H1 (cell line): ENCODE measurements around the gene PPM1M. TPM values are rescaled to one million over a fixed set of nuclear protein-coding genes. Genes with fewer than 3 reads are reported as not detected.

Experiments
- CTCF ChIA-PET: fragments of 300-600 bp; sonication (Branson Sonifier 250); formaldehyde crosslinking; loops from one replicate; lab custom pipeline; 2021; ENCODE audit not compliant: partially characterized antibody; lab: Charles Lee
- POLR2A ChIA-PET: fragments of 300-600 bp; sonication (Branson Sonifier 250); formaldehyde crosslinking; loops from one replicate; lab custom pipeline; 2021; ENCODE audit warnings: inconsistent platforms; ENCODE audit not compliant: partially characterized antibody; lab: Charles Lee
- DNase-seq, 2 experiments: peaks; one replicate each; pipeline versions ENCODE4 v3.0.0 to v3.0.0-alpha.2; 2010 to 2022; ENCODE audit warnings: low spot score in 2 of 2, low read depth in 1 of 2, mixed read lengths in 1 of 2
- FAIRE-seq: peaks from 2 replicates; lab custom pipeline; 2011; peaks lifted over from hg19 to GRCh38; lab: Jason Lieb, UNC
- H2AFZ ChIP-seq: 2 replicates; pipeline ENCODE4 v1.8.1; 2012; ENCODE audit warnings: low read length, inconsistent platforms
- H2AK5ac ChIP-seq: 2 replicates; pipeline ENCODE4 v1.6.1; 2013; ENCODE audit warnings: low read depth, low read length
- H2BK120ac ChIP-seq: replicated peaks from 2 replicates; pipeline ENCODE3; 2013; ENCODE audit warnings: low read depth, low read length, inconsistent platforms
- H2BK12ac ChIP-seq: 2 replicates; pipeline ENCODE4 v1.6.1; 2013; ENCODE audit warnings: low read depth, low read length
- H2BK15ac ChIP-seq: 2 replicates; pipeline ENCODE4 v1.6.1; 2013; ENCODE audit warnings: low read length
- H2BK20ac ChIP-seq: 2 replicates; pipeline ENCODE4 v1.6.1; 2013; ENCODE audit warnings: low read length
- H2BK5ac ChIP-seq: 2 replicates; pipeline ENCODE4 v1.6.1; 2013; ENCODE audit warnings: low read depth, low read length
- H3K14ac ChIP-seq: 2 replicates; pipeline ENCODE4 v1.6.1; 2013; ENCODE audit warnings: inconsistent platforms; ENCODE audit not compliant: insufficient read length
- H3K18ac ChIP-seq: 2 replicates; pipeline ENCODE4 v1.6.1; 2013; ENCODE audit warnings: low read length; ENCODE audit errors: extremely low read depth
- H3K23ac ChIP-seq: 2 replicates; pipeline ENCODE4 v1.6.1; 2013; ENCODE audit warnings: inconsistent platforms; ENCODE audit not compliant: insufficient read length
- H3K23me2 ChIP-seq: 2 replicates; pipeline ENCODE4 v1.6.1; 2013; ENCODE audit warnings: low read depth, low read length
- H3K27ac ChIP-seq: 2 replicates; pipeline ENCODE4 v1.6.1; 2011; ENCODE audit warnings: low read depth, low read length, inconsistent platforms
- H3K27me3 ChIP-seq, 4 experiments: replicated peaks in 1 of 4; 1 replicate in 1 of 4; 2 replicates in 3 of 4; pipeline versions ENCODE4 v1.6.1 to v1.8.1; 2011 to 2013; ENCODE audit warnings: low read length in 3 of 4, mild to moderate bottlenecking in 3 of 4, inconsistent platforms in 2 of 4, mixed read lengths in 2 of 4, moderate library complexity in 1 of 4; ENCODE audit not compliant: control insufficient read depth in 3 of 4, insufficient read depth in 3 of 4; ENCODE audit errors: extremely low read depth in 1 of 4
- H3K36me3 ChIP-seq, 4 experiments: 2 replicates each; pipeline versions ENCODE4 v1.6.1 to v1.8.1; 2011 to 2013; ENCODE audit warnings: mild to moderate bottlenecking in 4 of 4, low read length in 3 of 4, moderate library complexity in 2 of 4, control low read depth in 1 of 4, inconsistent platforms in 1 of 4; ENCODE audit not compliant: insufficient read depth in 4 of 4, control insufficient read depth in 2 of 4
- H3K4ac ChIP-seq: replicated peaks from 2 replicates; pipeline ENCODE3; 2013; ENCODE audit warnings: low read length, low read depth, mixed read lengths, inconsistent platforms; ENCODE audit not compliant: insufficient read length
- H3K4me1 ChIP-seq, 4 experiments: replicated peaks in 1 of 4; 1 replicate in 1 of 4; 2 replicates in 3 of 4; pipeline versions ENCODE4 v1.6.1 to v1.8.1; 2011 to 2013; ENCODE audit warnings: low read length in 3 of 4, inconsistent platforms in 2 of 4, mixed read lengths in 1 of 4; ENCODE audit not compliant: insufficient read depth in 4 of 4, control insufficient read depth in 3 of 4
- H3K4me2 ChIP-seq, 2 experiments: 2 replicates each; pipeline versions ENCODE4 v1.6.1 to v1.8.1; 2011 to 2013; ENCODE audit warnings: low read depth in 2 of 2, low read length in 2 of 2, control low read depth in 1 of 2, inconsistent platforms in 1 of 2, mild to moderate bottlenecking in 1 of 2; ENCODE audit not compliant: insufficient read depth in 1 of 2
- H3K4me3 ChIP-seq, 4 experiments: fragments of 200-600, 300-600 bp in 1 of 4; sonication (generic), shearing (Covaris generic), sonication (Bioruptor Twin) in 1 of 4; 2 replicates each; pipeline versions ENCODE4 v1.5.1 to v1.8.1; 2011 to 2016; ENCODE audit warnings: low read length in 4 of 4, low read depth in 3 of 4, control low read depth in 2 of 4, inconsistent platforms in 2 of 4, mild to moderate bottlenecking in 2 of 4, mixed read lengths in 1 of 4, moderate library complexity in 1 of 4; ENCODE audit not compliant: insufficient read depth in 2 of 4; ENCODE audit errors: extremely low read depth in 1 of 4
- H3K56ac ChIP-seq: replicated peaks from 2 replicates; pipeline ENCODE3; 2013; ENCODE audit warnings: low read depth, mild to moderate bottlenecking, mixed read lengths, low read length, inconsistent platforms; ENCODE audit not compliant: insufficient read length
- H3K79me1 ChIP-seq: 2 replicates; pipeline ENCODE4 v1.6.1; 2013; ENCODE audit warnings: low read depth, low read length, control low read depth
- H3K79me2 ChIP-seq, 2 experiments: 2 replicates each; pipeline versions ENCODE4 v1.6.1 to v1.8.1; 2012 to 2013; ENCODE audit warnings: low read length in 2 of 2, mild to moderate bottlenecking in 2 of 2, inconsistent platforms in 1 of 2; ENCODE audit not compliant: insufficient read depth in 2 of 2, control insufficient read depth in 1 of 2
- H3K9ac ChIP-seq, 4 experiments: replicated peaks in 1 of 4; 1 replicate in 1 of 4; 2 replicates in 3 of 4; pipeline versions ENCODE4 v1.6.1 to v1.8.1; 2011 to 2013; ENCODE audit warnings: low read depth in 3 of 4, low read length in 3 of 4, control low read depth in 2 of 4, mild to moderate bottlenecking in 2 of 4, moderate library complexity in 2 of 4, inconsistent platforms in 1 of 4; ENCODE audit errors: extremely low read depth in 1 of 4
- H3K9me3 ChIP-seq, 2 experiments: 2 replicates each; pipeline versions ENCODE4 v1.6.1 to v1.8.1; 2012 to 2013; ENCODE audit warnings: mild to moderate bottlenecking in 2 of 2, moderate library complexity in 2 of 2, control low read depth in 1 of 2, inconsistent platforms in 1 of 2, low read depth in 1 of 2, low read length in 1 of 2, mixed read lengths in 1 of 2; ENCODE audit not compliant: insufficient read depth in 2 of 2
- H4K20me1 ChIP-seq, 2 experiments: replicated peaks in 1 of 2; 2 replicates each; pipeline versions ENCODE3 to v1.8.1; 2011 to 2013; ENCODE audit warnings: inconsistent platforms in 2 of 2, low read length in 2 of 2, mild to moderate bottlenecking in 1 of 2; ENCODE audit not compliant: insufficient read depth in 2 of 2, control insufficient read depth in 1 of 2
- H4K5ac ChIP-seq: 2 replicates; pipeline ENCODE4 v1.6.1; 2013; ENCODE audit warnings: low read length, low read depth, mixed read lengths, inconsistent platforms; ENCODE audit not compliant: insufficient read length
- H4K8ac ChIP-seq: 2 replicates; pipeline ENCODE4 v1.8.0; 2013; ENCODE audit warnings: mild to moderate bottlenecking, moderate library complexity, low read length, inconsistent platforms; ENCODE audit not compliant: insufficient read depth; ENCODE audit errors: extremely low read depth
- H4K91ac ChIP-seq: replicated peaks from 2 replicates; pipeline ENCODE3; 2013; ENCODE audit warnings: low read length, mixed read lengths, inconsistent platforms; ENCODE audit not compliant: insufficient read length
- BCL11A ChIP-seq, 2 experiments: IDR thresholded peaks; one replicate each; pipeline ENCODE4 v1.6.1; 2011; ENCODE audit warnings: low read depth in 2 of 2, low read length in 2 of 2, mild to moderate bottlenecking in 2 of 2
- BRCA1 ChIP-seq: IDR thresholded peaks from 2 replicates; pipeline ENCODE4 v1.6.1; 2012; ENCODE audit warnings: low read depth, low read length, improper control_type of control experiment
- CHD2 ChIP-seq: IDR thresholded peaks from 2 replicates; pipeline ENCODE4 v1.6.1; 2012; ENCODE audit warnings: low read length, improper control_type of control experiment
- EGR1 ChIP-seq: IDR thresholded peaks from 2 replicates; pipeline ENCODE4 v1.6.1; 2011; ENCODE audit warnings: low read depth, low read length, borderline replicate concordance
- HDAC2 ChIP-seq, 2 experiments: fragments of 300-600 bp in 1 of 2; sonication (generic) in 1 of 2; IDR thresholded peaks; 2 replicates each; pipeline ENCODE4 v1.6.1; 2011 to 2012; ENCODE audit warnings: low read depth in 2 of 2, low read length in 2 of 2, mild to moderate bottlenecking in 2 of 2, moderate library complexity in 2 of 2, borderline replicate concordance in 1 of 2, inconsistent platforms in 1 of 2
- KDM1A ChIP-seq: fragments of 200-600, 300-600 bp; sonication (generic); IDR thresholded peaks from 2 replicates; pipeline ENCODE4 v1.7.1; 2016; ENCODE audit warnings: mild to moderate bottlenecking, low read length, borderline replicate concordance
- POLR2A ChIP-seq, 2 experiments: IDR thresholded peaks; 1 replicate in 1 of 2; 2 replicates in 1 of 2; pipeline ENCODE4 v1.6.1; 2011; ENCODE audit warnings: low read depth in 2 of 2, low read length in 2 of 2, mild to moderate bottlenecking in 2 of 2; ENCODE audit errors: control extremely low read depth in 1 of 2
- POU5F1 ChIP-seq: IDR thresholded peaks from 2 replicates; pipeline ENCODE4 v1.6.1; 2011; ENCODE audit warnings: low read depth, mild to moderate bottlenecking, low read length, moderate library complexity
- RBBP5 ChIP-seq: IDR thresholded peaks from 2 replicates; pipeline ENCODE4 v1.7.1; 2012; ENCODE audit warnings: low read depth, mild to moderate bottlenecking, inconsistent platforms, low read length, moderate library complexity, borderline replicate concordance
- RXRA ChIP-seq: IDR thresholded peaks from 2 replicates; pipeline ENCODE4 v1.6.1; 2011; ENCODE audit warnings: low read depth, mild to moderate bottlenecking, low read length, moderate library complexity; ENCODE audit not compliant: insufficient read depth
- SAP30 ChIP-seq: fragments of 300-600 bp; sonication (generic); IDR thresholded peaks from 2 replicates; pipeline ENCODE4 v1.7.1; 2012; ENCODE audit warnings: low read length, moderate library complexity, mild to moderate bottlenecking, inconsistent platforms; ENCODE audit not compliant: insufficient read depth, insufficient replicate concordance
- TBP ChIP-seq: IDR thresholded peaks from 2 replicates; pipeline ENCODE4 v1.6.1; 2011; ENCODE audit warnings: low read depth, low read length, improper control_type of control experiment
- WGBS, 2 experiments: shearing (Covaris generic) in 1 of 2; methylation state at CpG; one replicate each; pipeline versions ENCODE4 v1.1.6 to v1.1.7; 2013 to 2015; ENCODE audit warnings: low lambda C conversion rate in 2 of 2, mixed read lengths in 2 of 2, inconsistent platforms in 1 of 2, low coverage in 1 of 2, missing lambda C conversion rate in 1 of 2; ENCODE audit not compliant: insufficient replicate concordance in 2 of 2, insufficient coverage in 1 of 2, insufficient read length in 1 of 2; ENCODE audit errors: extremely low coverage in 1 of 2, missing lambda C conversion rate in 1 of 2; 5-methylcytosine and 5-hydroxymethylcytosine counted together
- polyA plus RNA-seq, 7 experiments: library from polyadenylated mRNA; depleted of rRNA in 3 of 7; stranded (reverse) in 5 of 7; unstranded in 2 of 7; fragments of >200 nt in 5 of 7; fragments of 200-250 nt in 2 of 7; gene quantifications; 1 replicate in 5 of 7; 2 replicates in 1 of 7; 4 replicates in 1 of 7; pipeline versions ENCODE4 v1.2.1 to v1.2.3, GENCODE V29; 2011 to 2013; ENCODE audit warnings: missing spikeins in 2 of 7, mixed read lengths in 2 of 7
- total RNA-seq: library from RNA; stranded (reverse); fragmentation: NEBNext Ultra II Directional; extraction: Animal tissue kit (Norgen Biotek cat#: 25700); gene quantifications from 2 replicates; pipeline ENCODE4 v1.2.1, GENCODE V29; 2021

PPM1M gene
- total and polyA plus RNA-seq, 2 of the 8 experiments (the other 6 are each of a cell fraction or from before 2014, with no cell fraction given) = 5.2 to 6.3 TPM

GRCh38 chr3:52225452-52226228 is 19.9 kb upstream of the PPM1M start, which contains the start of gene TLR9:
TLR9 (minus strand) TSS chr3:52225645; CDS start chr3:52225529, 116 bp downstream.
- DNase-seq = peak in 1 of 2 experiments; percentile 45
- Histone ChIP-seq H2BK5ac (no peak within 1 kb of the TSS), H3K18ac (no peak within 1 kb of the TSS), H2BK12ac (no peak within 1 kb of the TSS), H3K79me2 (no peaks in the 10 kb centered on the region), H2BK20ac (no peak within 1 kb of the TSS), H3K4me3 (no peak within 1 kb of the TSS), H2AFZ (no peak within 1 kb of the TSS), H3K56ac (no peak within 1 kb of the TSS), H3K27ac (no peak within 1 kb of the TSS), H3K36me3 (peaks cover 2 to 12% (median 7%) of the 10 kb centered on the region in 4 experiments; a peak in 5 of 8 replicates), H4K91ac (no peak within 1 kb of the TSS), H4K20me1 (peaks cover 2 to 3% of the 10 kb centered on the region in 2 experiments), H4K5ac (no peak within 1 kb of the TSS), H3K9me3 (no peaks in the 10 kb centered on the region), H3K4ac (no peak within 1 kb of the TSS), H2BK15ac (no peak within 1 kb of the TSS), H3K14ac (no peak within 1 kb of the TSS), H4K8ac (peak within 1 kb of the TSS; percentile 75), H3K4me2 (no peak within 1 kb of the TSS), H2AK5ac (no peak within 1 kb of the TSS), H2BK120ac (no peak within 1 kb of the TSS), H3K27me3 (no peaks in the 10 kb centered on the region), H3K79me1 (no peaks in the 10 kb centered on the region), H3K23me2 (no peaks in the 10 kb centered on the region), H3K23ac (no peak within 1 kb of the TSS), H3K4me1 (peaks cover 0 to 4% (median 2%) of the 10 kb centered on the region in 4 experiments; a peak in 5 of 7 replicates), H3K9ac (no peak within 1 kb of the TSS)
- no peak for FAIRE-seq
- ChIA-PET POLR2A (interaction anchor here (1.0 to 1.7 kb wide), 4 partner anchors 11 to 27 kb away, joined by 3 to 5 read pairs (median 4); partner anchors contain the start of gene TWF2), CTCF (interaction anchor here (0.8 to 20.4 kb wide), 16 partner anchors 9 to 223 kb away, joined by 3 to 336 read pairs (median 4); partner anchors contain the start of genes SEMA3G and TWF2)
- 87% methylated on average over 9 of the region's 9 CpGs; no CpG with 5 or more reads in 1 of the 2 experiments for WGBS, 2 experiments
- no peak for TF ChIP-seq POU5F1
- no peak for TF ChIP-seq RXRA
- TF ChIP-seq HDAC2 (IDR thresholded peaks at IDR 0.05; ENCODE audit: borderline replicate concordance in 1 of 2, low read depth in 2 of 2, low read length in 2 of 2) = no peak
- no peak for TF ChIP-seq POLR2A (IDR thresholded peaks at IDR 0.05; ENCODE audit: control extremely low read depth in 1 of 2, low read depth in 2 of 2, low read length in 2 of 2)
- TF ChIP-seq EGR1 = no peak
- TF ChIP-seq SAP30 = no peak
- no peak for TF ChIP-seq BRCA1
- TF ChIP-seq KDM1A = no peak
- TF ChIP-seq TBP = no peak
- TF ChIP-seq RBBP5 = no peak
- TF ChIP-seq BCL11A (IDR thresholded peaks at IDR 0.05; ENCODE audit: low read depth in 2 of 2, low read length in 2 of 2) = no peak
- TF ChIP-seq CHD2 = no peak
